PC-9 (cell line): ENCODE data around the gene IL4R. TPM values are rescaled to one million over a fixed set of nuclear protein-coding genes. Genes with fewer than 3 reads are reported as not detected.

Source experiments
- BruUV-seq: library from RNA; stranded (reverse); fragments of 400-500 nt; replicated peaks from 2 replicates; lab custom pipeline; 2021; lab: Mats Ljungman, UMichigan
- CTCF ChIA-PET: fragments of 300-600 bp; sonication (Branson Sonifier 250); formaldehyde crosslinking; loops from one replicate; lab custom pipeline; 2022; ENCODE audit warnings: antibody characterized with exemption; lab: Charles Lee
- POLR2A ChIA-PET: fragments of 300-600 bp; sonication (Branson Sonifier 250); formaldehyde crosslinking; loops from one replicate; lab custom pipeline; 2022; ENCODE audit warnings: antibody characterized with exemption; ENCODE audit not compliant: unreplicated experiment; lab: Charles Lee
- DNase-seq, 2 experiments: peaks; one replicate each; pipeline versions ENCODE4 v3.0.0 to v3.0.0-alpha.2; 2015 to 2022; ENCODE audit warnings: mixed read lengths in 1 of 2
- H2AFZ ChIP-seq: fragments of 200-600 bp; sonication (generic); 2 replicates; pipeline ENCODE4 v1.8.1; 2017; ENCODE audit warnings: antibody characterized with exemption
- H3F3A ChIP-seq: fragments of 200-600 bp; sonication (generic); 2 replicates; pipeline ENCODE4 v1.8.1; 2017; ENCODE audit warnings: antibody characterized with exemption, mild to moderate bottlenecking, low read depth; ENCODE audit not compliant: insufficient read depth
- H3K27ac ChIP-seq: fragments of 200-600 bp; sonication (generic); 2 replicates; pipeline ENCODE4 v1.6.1; 2016; ENCODE audit warnings: mixed run types
- H3K27me3 ChIP-seq: fragments of 200-600 bp; sonication (generic); 2 replicates; pipeline ENCODE4 v1.6.1; 2016; ENCODE audit warnings: low read depth, mixed run types; ENCODE audit not compliant: insufficient read depth
- H3K36me3 ChIP-seq: fragments of 200-600 bp; sonication (generic); 2 replicates; pipeline ENCODE4 v1.6.1; 2016; ENCODE audit warnings: low read depth, mixed run types
- H3K4me1 ChIP-seq: fragments of 200-600 bp; sonication (generic); replicated peaks from 2 replicates; pipeline ENCODE4 v1.6.1; 2016; ENCODE audit warnings: mixed run types; ENCODE audit not compliant: insufficient read depth
- H3K4me2 ChIP-seq: fragments of 200-600 bp; sonication (generic); 2 replicates; pipeline ENCODE4 v1.6.1; 2017; ENCODE audit warnings: mixed run types
- H3K4me3 ChIP-seq: fragments of 200-600 bp; sonication (generic); 2 replicates; pipeline ENCODE4 v1.6.1; 2016; ENCODE audit warnings: mixed run types
- H3K79me2 ChIP-seq: fragments of 200-600 bp; sonication (generic); 2 replicates; pipeline ENCODE4 v1.6.1; 2017; ENCODE audit warnings: low read depth, mixed run types
- H3K9me2 ChIP-seq: fragments of 200-600 bp; sonication (generic); 2 replicates; pipeline ENCODE4 v1.8.1; 2017; ENCODE audit warnings: mild to moderate bottlenecking; ENCODE audit not compliant: insufficient read depth
- H3K9me3 ChIP-seq: fragments of 200-600 bp; sonication (generic); 2 replicates; pipeline ENCODE4 v1.8.1; 2016; ENCODE audit warnings: low read depth; ENCODE audit not compliant: insufficient read depth
- H4K20me1 ChIP-seq: fragments of 200-600 bp; sonication (generic); 2 replicates; pipeline ENCODE4 v1.8.1; 2017; ENCODE audit not compliant: insufficient read depth
- CTCF ChIP-seq: fragments of 200-600 bp; sonication (generic); conservative IDR thresholded peaks from 2 replicates; pipeline ENCODE4 v1.6.1; 2017; ENCODE audit warnings: mixed run types, antibody characterized with exemption, mild to moderate bottlenecking, moderate library complexity
- EZH2 ChIP-seq: fragments of 200-600 bp; sonication (generic); IDR thresholded peaks from 2 replicates; pipeline ENCODE4 v1.8.0; 2017; ENCODE audit warnings: antibody characterized with exemption, low read depth
- intact Hi-C: fragments of 100-400 bp; cut with micrococcal nuclease; formaldehyde crosslinking; loops from one replicate; pipeline ENCODE4 v1.10.0; 2022; ENCODE audit not compliant: unreplicated experiment
- total RNA-seq: library from RNA; stranded (reverse); gene quantifications from 2 replicates; pipeline ENCODE4 v1.2.3, GENCODE V29; 2021

The IL4R gene
- total RNA-seq, 1 experiment from 2014 or later: 76.5 TPM

- Histone ChIP-seq H3K4me3 (no peak overlapping the region), H3K9me2 (no peaks in the 10 kb centered on the region), H3K4me1 (no peaks in the 10 kb centered on the region), H3K79me2 (no peaks in the 10 kb centered on the region), H2AFZ (no peak overlapping the region), H3F3A (0 out of 2 replicates have a peak, but pooled peaks cover 6% of the 10 kb centered on the region), H3K9me3 (no peaks in the 10 kb centered on the region), H4K20me1 (no peaks in the 10 kb centered on the region), H3K27me3 (peaks cover 15% of the 10 kb centered on the region), H3K36me3 (no peaks in the 10 kb centered on the region), H3K27ac (no peak overlapping the region), H3K4me2 (no peak overlapping the region)
- TF ChIP-seq EZH2 (no peak), CTCF (peak; percentile 67)
- ChIA-PET POLR2A (no interaction called here), CTCF (no interaction called here)
- DNase-seq: peak; percentile 53 to 60
- no TSS peak for BruUV-seq
- intact Hi-C loops: no loop called here
Observed at GRCh38 chr16:27374804-27375425, 61.1 kb downstream of the IL4R start.

- no peaks in the 10 kb centered on the region for H3K4me1 ChIP-seq
- no peaks in the 10 kb centered on the region for H3K9me3 ChIP-seq
- DNase-seq: no peak
- ChIA-PET POLR2A (no interaction called here), CTCF (no interaction called here)
- no peak overlapping the region for H3K4me2 ChIP-seq
- H3K4me3 ChIP-seq: no peak overlapping the region
- no peaks in the 10 kb centered on the region for H3K36me3 ChIP-seq
- H2AFZ ChIP-seq: no peak overlapping the region
- TF ChIP-seq EZH2: no peak
- no peak for TF ChIP-seq CTCF
- intact Hi-C loops: no loop called here
- no peaks in the 10 kb centered on the region for H4K20me1 ChIP-seq
- peaks cover 26% of the 10 kb centered on the region for H3K27me3 ChIP-seq
- no peak overlapping the region for H3K27ac ChIP-seq
- no TSS peak for BruUV-seq
- H3K79me2 ChIP-seq: no peaks in the 10 kb centered on the region
- H3K9me2 ChIP-seq: no peaks in the 10 kb centered on the region
- H3F3A ChIP-seq: 0 out of 2 replicates have a peak, but pooled peaks cover 6% of the 10 kb centered on the region
Observed at GRCh38 chr16:27377666-27378485, 64.1 kb downstream of the IL4R start.

- H2AFZ ChIP-seq: no peak overlapping the region
- H3K4me2 ChIP-seq: no peak overlapping the region
- POLR2A ChIA-PET: no interaction called here
Observed at GRCh38 chr16:27378871-27379481, 65.2 kb downstream of the IL4R start.

More at GRCh38 chr16:27378871-27379481, 65.2 kb downstream of the IL4R start:
- intact Hi-C loops: no loop called here
- no peaks in the 10 kb centered on the region for H3K9me3 ChIP-seq
- no peaks in the 10 kb centered on the region for H4K20me1 ChIP-seq
- 0 out of 2 replicates have a peak, but pooled peaks cover 6% of the 10 kb centered on the region for H3F3A ChIP-seq
- no peak overlapping the region for H3K4me3 ChIP-seq
- no peaks in the 10 kb centered on the region for H3K36me3 ChIP-seq
- no peaks in the 10 kb centered on the region for H3K79me2 ChIP-seq
- no peak overlapping the region for H3K27ac ChIP-seq
- TF ChIP-seq EZH2 (no peak), CTCF (no peak)
- BruUV-seq: no TSS peak
- no peak for DNase-seq
- H3K4me1 ChIP-seq: no peaks in the 10 kb centered on the region
- peaks cover 37% of the 10 kb centered on the region for H3K27me3 ChIP-seq
- CTCF ChIA-PET: interaction anchor here (0.6 kb wide), 1 partner anchor 61 kb away, joined by 7 read pairs; no protein-coding TSS in a partner anchor
- no peaks in the 10 kb centered on the region for H3K9me2 ChIP-seq
